GM18867 (cell line): ENCODE measurements around the gene COL5A1.
"Not testable (repeated sequence)": the region's sequence is repeated elsewhere in the genome, so short reads cannot be mapped to it uniquely, and the experiment has no call there.

Experiments
- ATAC-seq: cut with Tn5 transposase; IDR thresholded peaks from one replicate; pipeline ENCODE4 v1.9.1; 2021; ENCODE audit warnings: mild to moderate bottlenecking, moderate library complexity; ENCODE audit not compliant: unreplicated experiment

The COL5A1 gene

DNA sequence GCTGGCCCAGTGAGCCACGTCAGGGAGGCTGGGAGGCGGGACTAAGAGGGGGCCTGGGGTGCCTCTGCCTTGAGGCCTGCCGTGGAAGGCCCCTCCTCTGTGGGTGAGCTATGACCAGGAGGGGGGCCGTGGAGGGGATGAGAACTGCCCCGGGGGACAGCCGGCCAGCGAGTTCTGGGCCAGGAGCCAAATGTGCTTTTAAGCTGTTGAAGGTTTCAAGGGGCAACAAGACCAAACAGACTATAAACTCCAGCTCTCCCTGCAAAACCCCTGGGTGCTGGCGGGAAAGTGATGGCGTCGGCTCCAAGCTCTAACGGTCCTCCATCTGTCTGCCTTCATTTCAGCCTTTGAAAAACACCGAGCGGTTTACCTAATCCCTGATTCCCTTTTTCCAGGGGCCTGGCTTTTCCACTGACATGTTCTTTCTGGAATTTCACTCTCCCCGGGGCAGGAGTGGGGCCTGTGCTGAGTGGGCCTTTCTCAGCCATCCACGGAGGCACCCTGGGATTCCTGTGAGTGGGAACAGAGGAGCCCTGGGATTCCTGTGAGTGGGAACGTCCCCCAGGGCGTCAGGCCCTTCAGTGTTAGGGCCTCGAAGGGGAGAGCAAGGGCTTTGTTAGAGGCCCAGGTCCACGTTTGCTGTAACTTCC is 65.6 kb downstream of the COL5A1 start:
- ATAC-seq: no peak

DNA sequence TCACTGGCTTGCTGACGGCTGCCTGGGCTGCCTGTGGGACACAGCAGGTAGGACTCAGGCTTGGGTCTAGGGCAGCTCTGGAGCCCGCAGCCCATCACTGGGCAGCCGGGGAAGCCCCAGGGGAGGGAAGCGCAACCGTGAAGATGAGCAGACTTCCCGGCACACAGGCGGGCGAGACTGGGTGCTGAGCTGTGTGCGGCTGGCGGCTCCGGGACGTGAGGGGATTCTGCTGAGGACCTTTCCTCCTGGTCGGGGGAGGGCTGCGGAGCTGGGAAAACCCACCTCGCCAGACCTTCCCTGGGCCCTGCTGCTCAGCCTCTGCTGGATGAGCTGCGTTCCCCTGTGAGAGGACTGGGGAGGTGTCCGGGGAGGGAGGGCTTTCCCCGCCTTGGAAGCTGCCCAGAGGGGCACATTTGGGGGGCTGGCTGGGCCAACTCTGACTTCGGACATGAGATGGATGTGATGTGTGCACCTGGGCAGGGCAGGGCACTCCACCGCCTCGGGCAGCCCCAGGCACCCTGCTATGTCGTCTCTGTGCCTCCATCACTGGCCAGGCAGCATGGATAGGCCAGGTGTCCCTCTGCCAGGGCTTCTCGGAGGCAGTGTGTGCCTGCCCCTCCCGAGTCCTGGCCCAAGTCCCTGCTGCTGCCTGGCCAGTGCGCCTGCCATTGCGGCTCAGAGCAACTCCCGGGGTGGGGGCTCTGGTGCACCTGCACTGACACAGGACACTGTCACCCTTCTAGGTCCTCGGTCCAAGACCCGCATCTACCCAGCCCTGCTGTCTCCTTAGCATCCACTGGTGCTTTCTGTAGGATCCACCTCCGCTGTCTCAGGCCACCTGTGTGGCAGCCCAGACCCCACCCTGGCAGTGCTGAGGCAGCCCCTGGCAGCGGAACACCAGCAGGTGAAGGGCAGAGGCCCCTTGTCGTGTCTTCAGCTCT is 66.4 kb downstream of the COL5A1 start:
- ATAC-seq: no peak

DNA sequence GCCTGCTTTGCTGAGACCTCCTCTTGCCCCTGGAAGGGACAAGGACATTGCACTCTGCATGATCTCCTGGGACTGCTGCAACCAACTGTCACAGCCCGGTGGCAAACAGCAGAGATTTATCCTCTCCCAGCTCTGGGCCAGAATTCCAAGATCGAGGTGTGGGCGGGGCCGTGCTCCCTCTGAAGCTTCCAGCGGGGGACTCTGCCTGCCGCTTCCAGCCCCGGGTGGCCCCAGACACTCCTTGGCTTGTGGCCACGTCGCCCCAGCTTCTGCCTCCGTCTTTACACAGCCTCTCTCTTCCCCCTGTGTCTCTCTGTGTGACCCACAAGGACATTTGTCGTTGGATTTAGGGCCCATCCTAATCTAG is 67.1 kb downstream of the COL5A1 start:
- no peak for ATAC-seq

DNA sequence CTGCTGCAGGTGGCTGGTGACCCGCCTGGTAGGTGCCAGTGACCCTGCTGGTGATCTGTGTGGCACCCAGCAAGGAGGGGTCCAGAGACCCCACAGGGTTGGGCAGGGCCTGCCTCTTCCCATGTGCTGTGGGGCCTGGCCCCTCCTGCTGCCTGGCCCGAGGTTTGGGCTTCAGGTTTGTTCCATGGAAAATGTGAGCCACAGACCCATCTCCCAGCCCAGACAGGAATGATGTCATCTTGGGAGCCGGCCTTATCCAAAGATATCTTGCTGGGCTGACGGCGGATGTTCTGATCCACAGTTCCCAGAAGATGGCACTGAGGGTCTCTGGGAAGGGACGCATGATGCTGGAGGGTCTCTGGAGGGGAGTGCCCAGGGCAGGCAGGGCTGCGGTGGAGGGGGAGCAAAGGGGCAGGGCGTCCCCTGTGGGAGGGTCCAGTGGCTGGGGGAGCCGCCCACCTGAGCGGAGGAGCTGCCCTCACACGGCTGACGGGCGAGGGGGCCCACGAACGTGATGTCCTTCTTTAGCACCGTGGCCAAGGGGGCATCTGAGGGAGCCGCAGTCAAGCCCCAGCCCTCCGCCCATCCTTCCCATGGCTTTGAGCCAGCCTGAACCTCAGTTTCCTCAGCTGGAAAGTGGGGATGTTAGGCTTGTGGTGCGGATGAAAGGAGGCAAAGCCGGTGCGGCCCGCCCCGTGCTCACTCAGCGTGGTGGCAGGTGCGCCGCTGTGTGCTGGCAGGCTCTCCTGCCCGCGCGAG is 68.1 kb downstream of the COL5A1 start:
- ATAC-seq: no peak

DNA sequence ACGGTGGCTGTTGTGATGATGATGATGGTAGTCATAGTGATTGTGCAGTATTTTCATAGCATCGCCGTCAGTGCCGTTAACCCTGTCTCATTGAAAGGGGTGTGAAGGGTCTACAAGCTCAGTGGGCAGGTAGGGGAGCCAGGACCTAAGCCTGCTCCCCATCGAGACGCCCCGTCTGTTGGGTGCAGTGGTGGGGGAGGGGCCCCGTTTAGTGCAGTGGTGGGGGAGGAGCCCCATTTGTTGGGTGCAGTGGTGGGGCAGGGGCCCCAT is 68.6 kb downstream of the COL5A1 start:
- no peak for ATAC-seq

DNA sequence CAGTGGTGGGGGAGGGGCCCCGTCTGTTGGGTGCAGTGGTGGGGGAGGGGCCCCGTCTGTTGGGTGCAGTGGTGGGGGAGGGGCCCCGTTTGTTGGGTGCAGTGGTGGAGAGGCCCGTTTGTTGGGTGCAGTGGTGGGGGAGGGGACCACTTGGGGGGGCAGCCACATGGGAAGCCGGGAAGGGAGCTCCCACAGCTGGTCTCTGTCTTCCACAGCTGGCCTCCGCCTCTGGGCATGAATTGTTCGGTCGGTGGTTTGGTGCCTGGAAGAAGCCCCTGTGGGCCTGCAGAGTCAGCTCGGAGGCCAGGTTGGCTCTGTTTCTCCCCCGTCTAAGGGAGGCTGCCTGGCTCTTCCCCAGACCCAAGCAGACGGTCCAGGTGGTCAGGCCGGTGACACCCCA is 69.3 kb downstream of the COL5A1 start:
- no peak for ATAC-seq

DNA sequence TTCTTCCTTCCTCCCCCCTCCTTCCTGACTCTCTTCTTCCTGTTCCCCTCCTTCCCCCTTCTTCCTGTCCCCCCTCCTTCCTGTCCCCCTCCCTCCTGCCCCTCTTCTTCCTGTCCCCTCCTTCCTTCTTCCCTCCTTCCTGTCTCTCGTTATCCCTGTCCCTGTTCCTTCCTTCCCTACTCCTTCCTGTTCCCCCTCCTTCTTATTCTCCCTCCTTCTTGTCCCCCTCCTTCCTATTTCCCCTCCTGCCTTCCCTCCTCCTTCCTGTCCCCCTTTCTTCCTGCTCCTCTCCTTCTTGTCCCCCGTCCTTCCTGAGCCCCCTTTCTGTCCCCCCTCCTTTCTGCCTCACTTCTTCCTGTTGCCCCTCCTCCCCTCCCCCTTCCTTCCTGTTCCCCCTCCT is 70.6 kb downstream of the COL5A1 start:
- no peak for ATAC-seq

DNA sequence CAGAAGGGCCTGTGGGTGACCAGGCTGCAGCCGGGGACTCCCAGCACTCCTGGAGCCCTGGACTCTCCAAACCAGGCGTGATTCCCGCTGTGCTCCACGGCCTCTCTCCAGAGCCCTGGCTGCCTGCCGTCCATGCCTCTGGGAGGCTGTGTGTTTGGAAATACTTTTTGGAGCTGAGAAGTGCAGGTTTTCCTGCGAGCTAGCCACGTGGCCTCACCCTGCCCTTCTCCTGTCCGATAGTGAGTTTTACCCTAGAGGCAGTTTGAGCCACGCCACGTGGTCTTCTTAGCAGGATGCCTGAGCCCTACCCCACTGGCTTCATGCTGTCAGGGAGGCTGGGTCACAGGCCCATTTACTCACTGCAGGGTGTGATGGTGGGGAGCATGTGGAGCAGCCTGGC is 71.3 kb downstream of the COL5A1 start:
- ATAC-seq: no peak

DNA sequence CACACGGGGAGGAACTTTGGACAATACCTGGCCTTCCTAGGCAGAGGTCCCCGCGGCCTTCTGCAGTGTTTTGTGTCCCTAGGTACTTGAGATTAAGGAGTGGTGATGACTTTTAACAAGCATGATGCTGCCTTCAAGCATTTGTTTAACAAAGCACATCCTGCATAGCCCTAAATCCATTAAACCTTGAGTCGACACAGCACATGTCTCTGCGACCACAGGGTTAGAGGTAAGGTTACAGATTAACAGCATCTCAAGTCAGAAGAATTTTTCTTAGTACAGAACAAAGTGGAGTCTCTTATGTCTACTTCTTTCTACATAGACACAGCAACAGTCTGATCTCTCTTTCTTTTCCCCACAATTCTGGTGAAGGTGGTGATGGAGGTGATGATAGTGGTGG is 73.9 kb downstream of the COL5A1 start:
- ATAC-seq: not testable (repeated sequence)

DNA sequence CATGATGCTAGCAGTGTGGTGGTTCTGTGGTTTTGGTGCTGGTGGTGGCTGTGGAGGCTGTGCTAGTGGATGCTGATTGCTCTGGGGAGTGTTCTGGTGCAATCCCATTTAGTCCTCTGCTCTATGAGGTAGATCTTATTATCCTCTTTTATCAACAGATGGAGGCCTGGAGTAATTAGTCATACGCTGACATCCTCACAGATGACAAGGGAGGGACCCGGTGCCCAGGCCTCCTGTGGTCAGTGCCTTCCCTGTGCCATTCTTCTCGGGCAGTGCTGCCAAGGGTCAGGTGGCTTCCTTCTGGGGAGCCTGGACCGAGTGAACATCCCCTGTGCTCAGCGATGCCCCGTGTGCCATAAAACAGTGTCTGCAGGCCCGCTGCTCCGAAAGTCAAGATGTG is 74.5 kb downstream of the COL5A1 start:
- no peak for ATAC-seq

DNA sequence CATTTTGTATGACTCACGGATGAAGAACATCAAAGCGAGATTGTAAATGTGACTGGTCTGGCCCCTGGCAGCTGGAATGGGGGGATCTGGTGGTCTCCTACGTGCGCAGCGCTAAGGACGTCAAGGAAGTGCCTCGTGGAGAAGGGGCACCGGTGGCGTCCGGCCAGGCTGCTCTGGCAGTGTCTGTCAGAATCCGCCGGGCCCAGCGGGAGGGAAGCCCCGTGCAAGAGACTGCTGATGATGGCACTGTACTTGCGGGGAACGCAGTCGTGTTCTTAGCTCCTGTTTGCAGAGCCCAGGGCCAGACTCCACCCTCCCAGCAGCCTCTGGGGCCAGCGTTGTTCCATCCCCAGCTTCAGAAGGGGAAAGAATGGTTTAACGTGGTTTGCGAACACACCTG is 75.5 kb downstream of the COL5A1 start:
- ATAC-seq: no peak

DNA sequence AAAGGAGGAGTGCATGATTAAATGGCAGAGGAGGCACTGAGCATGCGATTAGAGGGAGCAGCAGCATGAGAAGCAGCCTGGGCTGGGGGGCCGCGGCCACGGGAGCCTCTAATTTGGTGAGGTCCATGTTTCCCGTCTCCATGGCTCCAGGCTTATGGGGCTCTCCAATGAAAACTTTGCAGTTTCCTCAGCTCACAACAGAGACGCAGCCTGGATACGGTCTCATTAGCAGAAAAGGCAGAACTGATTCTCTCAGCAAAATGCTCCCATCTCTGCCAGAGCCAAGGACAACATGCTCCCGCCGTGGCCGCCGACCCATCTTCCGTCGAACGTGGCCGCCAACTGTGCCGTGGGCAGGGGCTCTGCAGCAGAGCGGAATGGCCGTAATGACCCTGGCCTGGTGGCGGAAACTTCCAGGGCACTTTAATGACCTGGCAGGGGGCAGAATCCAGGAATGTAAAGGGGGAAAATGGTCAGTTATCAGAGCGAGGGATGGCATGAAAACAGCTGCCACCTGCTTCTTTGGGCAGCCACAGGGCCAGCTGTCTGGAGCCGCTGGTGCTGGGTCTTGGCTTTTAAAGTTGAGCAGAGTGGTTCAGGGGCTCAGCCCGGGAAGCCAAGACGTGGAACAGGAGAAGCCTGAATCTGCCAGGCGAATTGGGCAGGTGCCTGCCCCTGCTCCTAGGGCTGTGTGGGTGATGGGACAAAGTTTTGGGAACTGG is 76.5 kb downstream of the COL5A1 start:
- no peak for ATAC-seq

DNA sequence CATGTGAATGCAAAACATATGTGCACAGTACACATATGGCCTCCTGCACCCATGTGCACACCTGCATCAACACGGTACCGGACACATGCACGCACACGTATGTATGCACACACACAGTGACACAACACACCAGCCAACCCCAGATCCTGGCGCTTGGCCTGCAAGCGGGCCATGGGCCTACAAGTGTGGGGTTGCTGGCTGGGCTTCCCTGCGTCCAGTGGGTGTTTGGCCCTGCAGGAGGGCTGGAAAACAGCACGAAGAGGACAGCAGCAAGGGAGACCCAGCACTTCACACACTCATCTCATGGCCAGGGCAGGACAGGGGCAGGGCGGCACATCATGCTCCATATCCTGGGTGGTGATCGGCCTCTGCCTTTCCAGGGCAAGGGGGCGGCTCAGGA is 77.7 kb downstream of the COL5A1 start:
- ATAC-seq: no peak

DNA sequence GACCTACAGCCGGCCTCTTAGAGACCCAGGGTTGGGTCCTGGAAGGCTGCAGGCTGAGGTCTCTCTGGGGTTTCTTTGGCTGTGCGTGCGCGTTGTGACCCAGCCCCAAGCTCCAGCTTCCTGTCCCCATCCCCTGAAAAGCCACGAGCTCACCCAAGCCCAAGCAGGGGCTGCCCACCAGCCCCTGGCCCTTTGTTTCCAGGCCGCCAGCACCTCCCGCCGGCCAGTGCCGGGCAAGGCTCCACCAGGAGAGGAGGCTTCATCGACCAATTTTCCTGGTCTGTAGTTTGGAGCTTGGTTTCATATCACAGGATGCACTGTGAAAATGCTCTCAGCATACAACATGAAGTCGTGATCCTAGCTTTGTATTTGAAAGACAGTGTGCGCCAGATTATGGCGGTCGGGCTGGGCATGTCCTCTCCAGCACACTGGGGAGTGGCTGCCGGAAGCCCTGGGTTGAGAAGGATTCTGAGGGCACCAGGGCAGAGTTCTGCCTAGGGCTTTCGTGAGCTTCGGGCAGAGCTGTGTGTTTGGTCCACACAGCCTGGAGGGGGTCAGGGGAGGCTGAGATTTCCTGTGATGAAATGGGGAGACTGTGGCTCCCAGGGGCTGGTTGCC is 78.6 kb downstream of the COL5A1 start:
- no peak for ATAC-seq

DNA sequence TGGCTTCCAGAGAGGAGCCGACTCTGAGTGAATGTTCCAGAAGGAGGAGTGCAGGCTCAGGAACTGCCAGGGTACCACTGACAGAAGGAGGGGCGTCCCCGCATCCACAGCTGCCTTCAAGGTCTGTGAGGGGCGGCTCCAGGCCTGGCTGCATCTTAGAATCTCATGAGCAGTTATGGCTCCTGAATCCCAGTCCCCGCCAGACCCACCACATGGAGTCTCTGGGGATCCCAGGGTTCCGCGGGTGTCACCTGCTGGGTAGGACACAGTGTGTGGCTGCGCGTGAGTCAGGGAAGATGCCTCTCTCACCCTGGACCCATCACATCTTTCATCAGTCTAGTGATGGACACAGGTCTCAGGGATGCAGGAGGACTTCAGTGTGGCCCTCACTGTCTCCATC is 79.2 kb downstream of the COL5A1 start:
- ATAC-seq: no peak

DNA sequence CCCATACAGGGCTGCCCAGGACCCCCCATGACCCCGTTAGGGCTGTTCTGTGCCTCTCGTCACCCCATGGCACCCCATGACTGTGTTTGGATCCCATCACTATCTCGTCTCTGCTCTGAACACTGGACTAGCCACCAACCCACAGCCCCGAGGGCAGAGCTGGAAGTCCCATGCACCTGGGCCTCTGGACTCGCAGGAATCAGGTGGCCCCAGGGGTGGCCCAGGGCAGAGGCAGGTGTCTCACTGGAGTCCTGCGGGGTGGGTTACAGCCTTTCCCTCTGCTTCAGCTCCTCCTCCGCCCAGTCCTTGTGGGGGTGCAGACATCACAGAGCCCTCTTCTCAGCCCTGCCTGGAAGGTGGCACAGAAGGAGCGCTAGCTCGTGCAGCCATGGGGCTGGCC is 79.7 kb downstream of the COL5A1 start:
- ATAC-seq: no peak

DNA sequence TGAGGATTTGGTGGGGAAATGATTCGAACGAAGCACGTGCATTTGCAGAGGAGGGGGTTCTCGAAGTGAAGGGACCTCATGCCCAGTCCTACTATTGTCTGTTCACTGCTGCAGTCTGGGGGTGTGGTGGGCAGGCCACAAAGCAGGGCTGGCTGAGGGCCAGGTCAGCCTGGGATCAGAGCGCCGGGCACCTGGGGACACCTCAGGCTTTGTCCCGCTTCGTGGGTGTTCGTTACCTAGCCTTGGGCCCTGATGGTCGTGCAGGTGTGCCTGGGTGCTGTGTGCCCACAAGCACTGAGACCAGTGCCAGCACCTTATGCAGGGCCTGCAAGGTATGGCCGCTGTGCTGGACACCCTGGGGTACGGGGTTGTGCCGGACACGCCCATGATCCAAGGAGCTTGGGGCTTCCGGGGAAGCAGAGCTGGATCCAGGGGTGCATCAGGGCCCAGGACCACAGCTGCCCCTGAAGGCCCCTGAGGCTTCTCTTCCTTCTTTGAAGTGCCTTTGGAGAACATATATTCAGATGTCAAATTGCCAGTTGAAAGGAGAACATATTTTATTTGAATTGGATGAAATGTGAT is 80.6 kb downstream of the COL5A1 start:
- no peak for ATAC-seq

DNA sequence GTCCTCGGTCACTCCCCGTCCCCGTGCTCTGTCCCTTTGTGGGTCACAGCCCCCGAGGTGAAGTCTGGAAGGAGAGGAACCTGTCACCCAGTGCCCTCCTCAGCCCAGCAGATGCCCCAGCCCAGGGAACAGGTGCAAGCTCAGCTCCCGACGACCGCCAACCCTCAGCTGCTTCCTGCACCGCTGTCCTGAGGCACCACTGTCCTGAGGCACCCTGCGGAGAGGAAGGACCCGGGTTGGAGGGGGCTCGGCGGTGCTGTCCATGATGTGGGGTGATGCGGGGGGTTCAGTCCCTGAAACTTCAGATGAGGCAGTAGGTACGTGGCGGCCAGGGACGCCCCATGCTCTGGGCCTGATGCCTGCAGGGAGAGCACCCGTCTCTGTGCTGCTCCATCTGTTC is 81.4 kb downstream of the COL5A1 start:
- ATAC-seq: no peak

DNA sequence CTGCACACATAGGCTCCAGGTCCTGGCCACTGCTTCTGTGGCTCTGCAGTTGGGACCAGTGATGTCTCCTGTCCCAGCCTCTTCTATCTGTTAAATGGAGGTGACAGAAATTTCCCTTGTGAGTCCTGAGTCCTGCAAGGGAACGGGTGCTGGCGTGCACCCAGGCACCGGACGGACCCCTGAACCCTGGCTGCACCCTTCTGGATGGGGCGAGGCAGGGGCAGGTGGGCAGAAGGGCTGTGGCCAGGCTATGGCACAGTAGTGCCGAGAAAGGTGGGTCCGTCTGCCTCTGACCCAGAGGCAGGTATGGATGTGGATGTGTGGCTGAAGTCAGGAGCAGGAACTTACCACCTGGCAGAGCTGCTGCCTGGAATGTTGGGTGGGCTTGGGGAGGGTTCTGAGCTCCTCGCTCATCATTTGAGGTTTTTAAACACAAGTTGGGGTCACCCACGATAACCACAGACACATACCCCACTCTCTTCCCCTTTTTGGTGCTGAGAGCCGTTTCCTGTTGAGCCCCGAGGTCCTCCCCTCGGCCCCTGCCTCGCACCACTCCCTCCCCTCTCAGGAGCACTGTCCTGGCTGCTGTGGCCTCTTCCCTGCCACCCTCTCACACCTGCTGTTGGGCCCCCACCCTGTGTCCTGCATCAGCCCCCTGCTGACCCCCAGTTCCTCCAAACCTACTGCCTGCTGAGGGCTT is 82.0 kb downstream of the COL5A1 start:
- no peak for ATAC-seq
